SK-N-SH (cell line): ENCODE results near the gene MEG3. TPM values are rescaled to one million over a fixed set of nuclear protein-coding genes. Genes with fewer than 3 reads are reported as not detected.

Experiments
- CTCF ChIA-PET: fragments of 300-600, 350-600 bp; formaldehyde crosslinking; extraction: SDS; loops from one replicate; lab custom pipeline; 2021; lab: Yijun Ruan, JAX
- POLR2A ChIA-PET: fragments of 350-600 bp; sonication (Branson Sonifier 250); formaldehyde crosslinking; extraction: SDS; loops from one replicate; lab custom pipeline; 2020; ENCODE audit warnings: antibody characterized with exemption, inconsistent platforms; lab: Yijun Ruan, JAX
- DNase-seq: peaks from one replicate; pipeline ENCODE4 v3.0.0; 2012
- H2AFZ ChIP-seq: fragments of 200-600 bp; sonication (generic); 2 replicates; pipeline ENCODE4 v1.8.1; 2016; ENCODE audit warnings: antibody characterized with exemption, mild to moderate bottlenecking, low read depth
- H3F3A ChIP-seq: fragments of 200-600 bp; sonication (generic); replicated peaks from 2 replicates; pipeline ENCODE3; 2016; ENCODE audit warnings: antibody characterized with exemption, mild to moderate bottlenecking; ENCODE audit not compliant: insufficient read depth
- H3K27ac ChIP-seq, 2 experiments: fragments of 200-500 bp in 1 of 2; fragments of 200-600 bp in 1 of 2; sonication (Bioruptor generic) in 1 of 2; sonication (generic), shearing (Covaris generic) in 1 of 2; 2 replicates each; pipeline versions ENCODE4 v1.5.1 to v1.6.1; 2014 to 2016; ENCODE audit warnings: low read depth in 2 of 2, inconsistent platforms in 1 of 2, low read length in 1 of 2, mild to moderate bottlenecking in 1 of 2, mixed read lengths in 1 of 2
- H3K27me3 ChIP-seq: fragments of 200-600 bp; sonication (generic), shearing (Covaris generic); 2 replicates; pipeline ENCODE4 v1.6.1; 2016; ENCODE audit warnings: mixed run types; ENCODE audit not compliant: insufficient read depth
- H3K36me3 ChIP-seq, 2 experiments: fragments of 200-500 bp in 1 of 2; fragments of 200-600 bp in 1 of 2; sonication (Bioruptor generic) in 1 of 2; sonication (generic) in 1 of 2; replicated peaks in 1 of 2; 2 replicates each; pipeline versions ENCODE3 to v1.5.1; 2014 to 2016; ENCODE audit warnings: low read length in 1 of 2, mild to moderate bottlenecking in 1 of 2; ENCODE audit not compliant: insufficient read depth in 2 of 2, control insufficient read depth in 1 of 2
- H3K4me1 ChIP-seq, 2 experiments: fragments of 200-500 bp in 1 of 2; fragments of 200-600 bp in 1 of 2; sonication (Bioruptor generic) in 1 of 2; sonication (generic), shearing (Covaris generic) in 1 of 2; 2 replicates each; pipeline versions ENCODE4 v1.5.1 to v1.6.1; 2014 to 2016; ENCODE audit warnings: low read depth in 1 of 2, low read length in 1 of 2, mixed run types in 1 of 2; ENCODE audit not compliant: insufficient read depth in 2 of 2, control insufficient read depth in 1 of 2
- H3K4me2 ChIP-seq: fragments of 200-600 bp; sonication (generic), shearing (Covaris generic); 2 replicates; pipeline ENCODE4 v1.6.1; 2017; ENCODE audit warnings: mixed run types
- H3K4me3 ChIP-seq, 2 experiments: fragments of 200-500 bp in 1 of 2; fragments of 200-600 bp in 1 of 2; sonication (Bioruptor generic) in 1 of 2; sonication (generic), shearing (Covaris generic) in 1 of 2; 2 replicates each; pipeline versions ENCODE4 v1.5.1 to v1.8.1; 2014 to 2016; ENCODE audit warnings: low read depth in 2 of 2, inconsistent platforms in 1 of 2, low read length in 1 of 2, mild to moderate bottlenecking in 1 of 2, mixed read lengths in 1 of 2, moderate library complexity in 1 of 2
- H3K79me2 ChIP-seq: fragments of 200-600 bp; sonication (generic); 2 replicates; pipeline ENCODE4 v1.8.1; 2017; ENCODE audit warnings: mild to moderate bottlenecking; ENCODE audit not compliant: insufficient read depth
- H3K9ac ChIP-seq: fragments of 200-600 bp; sonication (generic); 2 replicates; pipeline ENCODE4 v1.6.1; 2017; ENCODE audit warnings: mixed run types
- H3K9me2 ChIP-seq: fragments of 200-600 bp; sonication (generic); 2 replicates; pipeline ENCODE4 v1.6.1; 2017; ENCODE audit warnings: mixed run types
- H3K9me3 ChIP-seq: fragments of 200-600 bp; sonication (generic); 2 replicates; pipeline ENCODE4 v1.6.1; 2017; ENCODE audit warnings: mixed run types, mild to moderate bottlenecking, moderate library complexity
- H4K20me1 ChIP-seq: fragments of 200-600 bp; sonication (generic); 2 replicates; pipeline ENCODE4 v1.6.1; 2017; ENCODE audit warnings: mild to moderate bottlenecking, mixed run types; ENCODE audit not compliant: insufficient read depth
- CHD2 ChIP-seq: fragments of 150-350 bp; IDR thresholded peaks from 2 replicates; pipeline ENCODE4 v1.6.1; 2018; ENCODE audit warnings: low read length; ENCODE audit not compliant: partially characterized antibody
- EP300 ChIP-seq, 2 experiments: IDR thresholded peaks; 2 replicates each; pipeline versions ENCODE4 v1.4.0 to v1.6.1; 2012; ENCODE audit warnings: borderline replicate concordance in 1 of 2, low read depth in 1 of 2, low read length in 1 of 2
- FOXJ3 ChIP-seq: sonication (generic); formaldehyde crosslinking; IDR thresholded peaks from 2 replicates; pipeline ENCODE4 v1.5.1; 2020; ENCODE audit warnings: mild to moderate bottlenecking, missing genetic modification reagents
- GATA2 ChIP-seq: sonication (generic); formaldehyde crosslinking; IDR thresholded peaks from 2 replicates; pipeline ENCODE4 v1.5.0; 2020; ENCODE audit warnings: mild to moderate bottlenecking, missing genetic modification reagents
- MXI1 ChIP-seq: IDR thresholded peaks from 2 replicates; pipeline ENCODE4 v1.6.1; 2012; ENCODE audit warnings: mild to moderate bottlenecking, low read depth, low read length, improper control_type of control experiment
- NFIC ChIP-seq: IDR thresholded peaks from 2 replicates; pipeline ENCODE4 v1.4.0; 2012; ENCODE audit warnings: borderline replicate concordance
- POLR2AphosphoS5 ChIP-seq: IDR thresholded peaks from 2 replicates; pipeline ENCODE4 v1.6.1; 2012; ENCODE audit warnings: low read depth, low read length
- RAD21 ChIP-seq: IDR thresholded peaks from 2 replicates; pipeline ENCODE4 v1.6.1; 2012; ENCODE audit warnings: mild to moderate bottlenecking, low read length
- RCOR1 ChIP-seq: fragments of 150-350 bp; IDR thresholded peaks from 2 replicates; pipeline ENCODE4 v1.6.1; 2017; ENCODE audit warnings: antibody characterized with exemption, low read length
- RFX5 ChIP-seq: IDR thresholded peaks from 2 replicates; pipeline ENCODE4 v1.6.1; 2012; ENCODE audit warnings: mild to moderate bottlenecking, improper control_type of control experiment, low read length
- SIN3A ChIP-seq: IDR thresholded peaks from 2 replicates; pipeline ENCODE4 v1.6.1; 2012; ENCODE audit warnings: low read depth, mild to moderate bottlenecking, low read length, moderate library complexity, borderline replicate concordance
- YY1 ChIP-seq: IDR thresholded peaks from 2 replicates; pipeline ENCODE4 v1.4.0; 2012; ENCODE audit warnings: low read depth, mild to moderate bottlenecking
- WGBS: methylation state at CpG from one replicate; pipeline ENCODE4 v1.1.6; 2017; ENCODE audit warnings: low lambda C conversion rate; 5-methylcytosine and 5-hydroxymethylcytosine counted together
- polyA plus RNA-seq, 3 experiments: library from polyadenylated mRNA; depleted of rRNA; stranded (reverse); fragments of >200 nt; gene quantifications; 2 replicates each; pipeline ENCODE4 v1.2.3, GENCODE V29; 2012
- TF ChIP-seq, protein P1 (sequence below): IDR thresholded peaks from 2 replicates; pipeline ENCODE4; 2012

Gene MEG3
- polyA plus RNA-seq, 1 of the 3 experiments (the other 2 are of a cell fraction): not detected

DNA sequence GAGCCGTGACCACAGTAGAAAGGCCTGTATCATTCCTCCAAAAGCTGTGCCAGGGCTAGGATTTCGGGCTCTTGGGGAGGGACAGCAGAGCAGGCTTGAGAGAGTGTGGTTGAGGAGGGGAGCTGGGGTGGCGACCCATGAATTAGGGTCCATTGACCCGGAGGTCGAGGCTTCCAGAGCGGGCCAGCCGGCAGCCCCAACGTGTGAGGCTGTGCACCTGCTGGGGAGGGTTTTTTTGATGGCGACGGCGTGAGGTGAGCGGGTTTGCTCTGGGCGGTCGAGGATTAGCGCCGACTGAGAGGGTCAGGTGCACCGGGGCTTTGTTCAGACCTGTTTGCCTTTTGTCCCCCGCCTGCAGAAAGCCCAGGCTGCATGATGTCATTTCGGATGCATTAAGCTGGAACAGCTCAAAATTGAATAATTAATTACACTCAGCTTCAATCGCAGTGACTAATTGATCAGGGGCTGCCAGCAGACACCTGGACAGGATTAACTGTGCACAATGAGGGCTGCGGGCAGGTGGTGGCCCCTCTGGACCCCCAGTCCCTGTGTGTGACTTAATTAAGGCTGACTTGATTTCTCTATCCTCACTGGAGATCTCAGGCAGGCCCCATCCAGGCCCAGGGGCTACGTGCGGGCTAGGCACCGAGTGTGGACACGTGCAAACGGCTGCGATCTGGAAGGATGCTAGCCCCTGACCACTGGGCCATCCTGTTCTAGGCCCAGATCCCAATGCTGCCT, 42.1 kb upstream of the MEG3 start:
- Histone ChIP-seq H3K27ac (peak overlapping the region in 1 of 2 experiments; percentile 100; a peak in 2 of 4 replicates), H3K9ac (no peak overlapping the region), H3K36me3 (no peaks in the 10 kb centered on the region), H3K9me3 (no peaks in the 10 kb centered on the region), H4K20me1 (no peaks in the 10 kb centered on the region), H3F3A (no peaks in the 10 kb centered on the region), H3K27me3 (no peaks in the 10 kb centered on the region), H3K79me2 (no peaks in the 10 kb centered on the region), H2AFZ (no peak overlapping the region), H3K9me2 (no peaks in the 10 kb centered on the region), H3K4me1 (peaks cover 0 to 87% of the 10 kb centered on the region in 2 experiments; a peak in 1 of 4 replicates), H3K4me3 (no peak overlapping the region), H3K4me2 (no peak overlapping the region)
- ChIA-PET POLR2A (interaction anchor here (0.6 to 4.5 kb wide), 32 partner anchors 8 to 451 kb away, joined by 3 to 77 read pairs (median 4); partner anchors contain the start of gene RTL1), CTCF (interaction anchor here (0.6 to 3.6 kb wide), 14 partner anchors 11 to 451 kb away, joined by 3 to 21 read pairs (median 4); no protein-coding TSS in a partner anchor)
- peak; percentile 84 for DNase-seq
- TF ChIP-seq, protein P1, sequence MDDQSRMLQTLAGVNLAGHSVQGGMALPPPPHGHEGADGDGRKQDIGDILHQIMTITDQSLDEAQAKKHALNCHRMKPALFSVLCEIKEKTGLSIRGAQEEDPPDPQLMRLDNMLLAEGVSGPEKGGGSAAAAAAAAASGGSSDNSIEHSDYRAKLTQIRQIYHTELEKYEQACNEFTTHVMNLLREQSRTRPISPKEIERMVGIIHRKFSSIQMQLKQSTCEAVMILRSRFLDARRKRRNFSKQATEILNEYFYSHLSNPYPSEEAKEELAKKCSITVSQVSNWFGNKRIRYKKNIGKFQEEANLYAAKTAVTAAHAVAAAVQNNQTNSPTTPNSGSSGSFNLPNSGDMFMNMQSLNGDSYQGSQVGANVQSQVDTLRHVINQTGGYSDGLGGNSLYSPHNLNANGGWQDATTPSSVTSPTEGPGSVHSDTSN: no peak
- TF ChIP-seq CHD2: peak; percentile 80
- no peak for TF ChIP-seq SIN3A
- TF ChIP-seq NFIC: no peak
- peak; percentile 95 for TF ChIP-seq GATA2 (CRISPR knock-in tag)
- TF ChIP-seq MXI1: 0 out of 2 replicates have a peak, but pooled peaks have one; percentile 59
- TF ChIP-seq POLR2AphosphoS5: no peak
- peak; percentile 84 for TF ChIP-seq RCOR1
- peak; percentile 97 for TF ChIP-seq FOXJ3 (CRISPR knock-in tag)
- peak; percentile 23 for TF ChIP-seq RAD21
- TF ChIP-seq RFX5: peak; percentile 30; the same call in 1 of the 2 replicates
- TF ChIP-seq EP300 (IDR thresholded peaks at IDR 0.05; ENCODE audit: borderline replicate concordance in 1 of 2, low read depth in 1 of 2, low read length in 1 of 2): peak in 1 of 2 experiments; percentile 98; a peak in 2 of 4 replicates
- 44% methylated on average over 19 of the region's 27 CpGs for WGBS

DNA sequence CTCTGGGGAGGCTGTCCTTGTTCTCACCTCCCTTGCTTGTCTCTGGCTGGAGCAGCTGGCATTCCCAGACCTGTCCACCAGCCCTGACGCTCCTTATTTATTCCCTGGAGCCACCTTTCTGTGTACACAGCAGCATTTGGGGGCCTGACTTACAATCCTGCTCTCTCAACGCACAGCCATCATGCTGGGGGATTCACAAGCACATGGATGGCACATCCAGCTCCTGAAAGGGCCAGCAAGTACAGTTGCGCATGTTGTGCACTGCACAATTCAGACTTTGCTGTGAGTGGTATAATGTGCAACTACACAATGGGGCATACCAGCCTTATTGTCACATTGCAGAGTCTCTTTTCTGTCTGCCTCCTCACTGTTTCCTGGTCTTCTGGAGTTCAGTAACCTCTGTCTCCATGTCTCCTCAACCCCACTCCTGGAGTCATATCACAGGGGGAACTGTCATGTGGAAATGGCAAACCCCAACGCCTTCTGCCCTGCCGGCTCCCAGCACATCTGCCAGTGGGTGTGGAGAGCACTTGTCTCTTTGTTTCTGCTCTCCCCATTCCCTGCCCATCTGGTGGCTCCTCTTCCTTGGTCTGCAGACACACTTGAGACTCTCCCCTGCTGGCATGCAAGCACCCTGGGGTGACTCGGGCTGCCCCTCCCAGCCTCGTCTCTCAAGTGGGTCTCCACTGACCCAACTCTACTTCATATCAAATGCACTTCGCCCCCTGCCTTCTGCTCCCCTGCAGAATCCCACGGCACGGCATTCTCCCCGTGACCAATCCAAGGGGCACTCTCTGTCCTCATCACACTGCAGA, 41.2 kb upstream of the MEG3 start:
- 52% methylated on average over 11 of the region's 11 CpGs for WGBS
- Histone ChIP-seq H3K9me2 (no peaks in the 10 kb centered on the region), H3K79me2 (no peaks in the 10 kb centered on the region), H3K4me1 (peaks cover 0 to 81% of the 10 kb centered on the region in 2 experiments; a peak in 1 of 4 replicates), H3K27me3 (no peaks in the 10 kb centered on the region), H3K4me3 (no peak overlapping the region), H3K4me2 (no peak overlapping the region), H3K9me3 (no peaks in the 10 kb centered on the region), H3K36me3 (no peaks in the 10 kb centered on the region), H3K27ac (peak overlapping the region in 1 of 2 experiments; percentile 100; a peak in 2 of 4 replicates), H2AFZ (no peak overlapping the region), H4K20me1 (no peaks in the 10 kb centered on the region), H3K9ac (no peak overlapping the region), H3F3A (no peaks in the 10 kb centered on the region)
- POLR2A ChIA-PET: interaction anchor here (0.6 to 4.5 kb wide), 22 partner anchors 9 to 440 kb away, joined by 3 to 77 read pairs (median 6); partner anchors contain the start of gene RTL1
- TF ChIP-seq, protein P1: no peak
- TF ChIP-seq SIN3A (no peak), YY1 (no peak), MXI1 (0 out of 2 replicates have a peak, but pooled peaks have one; percentile 6), CHD2 (no peak)
- no peak for DNase-seq
- CTCF ChIA-PET: interaction anchor here (0.6 to 3.6 kb wide), 8 partner anchors 12 to 400 kb away, joined by 3 to 21 read pairs (median 6); no protein-coding TSS in a partner anchor
